Left lobe of liver (tissue), 2 donors: ENCODE data around the gene SYTL3. TPM values are rescaled to one million over a fixed set of nuclear protein-coding genes. Genes with fewer than 3 reads are reported as not detected.
A peak's percentile ranks its signal among the peaks of the same experiment; 100 is the strongest.

ENCODE experiments used
- ATAC-seq: fragments of 200-7000 bp; cut with Tn5 transposase; one replicate; pipeline ENCODE4 v1.9.1; 2020; ENCODE audit warnings: mild to moderate bottlenecking, moderate library complexity
- DNase-seq: peaks from one replicate; pipeline ENCODE4 v3.0.0-alpha.2; 2020; ENCODE audit warnings: low spot score
- total RNA-seq: library from RNA; stranded (reverse); gene quantifications from one replicate; pipeline ENCODE4 v1.2.1, GENCODE V29; 2021
- donor health status: DM: no; HTN: no; CAD: no; lungs with moderate emphysema.
- donor health status: DM: no; HTN: yes; CAD: no.

Gene SYTL3
- total RNA-seq, 1 donor from 2014 or later: 0.43 TPM

DNA sequence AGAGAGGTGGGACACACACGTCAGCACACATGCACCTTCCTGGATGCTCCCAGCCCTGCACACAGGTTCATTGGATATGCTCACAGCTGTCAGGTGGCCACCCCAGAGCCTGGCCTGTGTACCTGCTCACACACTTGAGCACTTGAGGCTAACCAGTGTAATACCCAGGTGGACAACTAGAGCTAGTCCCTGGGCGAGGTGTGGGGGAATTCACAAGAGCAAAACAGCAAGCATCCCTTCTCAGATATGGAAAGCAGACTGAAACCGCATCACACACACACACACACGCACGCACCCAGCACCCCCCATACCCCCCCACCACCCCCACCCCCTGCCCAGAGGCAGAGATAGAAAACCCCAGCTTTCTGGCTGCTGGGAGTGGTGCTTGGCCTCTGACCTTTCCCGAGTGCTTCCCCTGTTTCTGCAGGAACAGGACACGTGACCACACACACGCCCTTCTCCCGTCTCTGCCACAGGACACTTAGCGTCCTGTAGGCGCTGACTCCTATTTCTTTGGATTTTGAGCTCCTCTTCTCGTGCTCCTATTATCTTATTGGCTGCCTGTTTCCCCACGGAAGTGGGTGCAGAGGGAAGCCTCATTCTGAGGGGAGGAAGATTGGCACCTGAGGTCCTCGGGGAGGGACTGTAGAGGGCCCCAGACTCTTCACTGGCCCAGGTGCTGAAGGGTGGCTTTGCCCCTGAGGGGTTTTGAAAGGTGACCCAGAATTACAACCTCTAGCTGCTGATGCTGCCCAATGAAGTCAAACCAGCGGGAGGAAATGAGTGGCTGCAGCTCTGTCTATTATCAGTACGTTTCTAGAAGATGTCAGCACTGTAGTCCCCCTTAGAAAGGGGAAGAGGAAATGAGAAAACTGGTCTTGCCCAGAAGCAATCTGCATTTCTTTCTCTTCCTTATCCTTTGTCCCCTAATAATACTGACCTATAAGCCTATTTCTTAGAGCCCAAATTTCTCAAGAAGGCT is 65.8 kb downstream of the SYTL3 start:
- peak; percentile 47 for ATAC-seq
- no peak for DNase-seq

DNA sequence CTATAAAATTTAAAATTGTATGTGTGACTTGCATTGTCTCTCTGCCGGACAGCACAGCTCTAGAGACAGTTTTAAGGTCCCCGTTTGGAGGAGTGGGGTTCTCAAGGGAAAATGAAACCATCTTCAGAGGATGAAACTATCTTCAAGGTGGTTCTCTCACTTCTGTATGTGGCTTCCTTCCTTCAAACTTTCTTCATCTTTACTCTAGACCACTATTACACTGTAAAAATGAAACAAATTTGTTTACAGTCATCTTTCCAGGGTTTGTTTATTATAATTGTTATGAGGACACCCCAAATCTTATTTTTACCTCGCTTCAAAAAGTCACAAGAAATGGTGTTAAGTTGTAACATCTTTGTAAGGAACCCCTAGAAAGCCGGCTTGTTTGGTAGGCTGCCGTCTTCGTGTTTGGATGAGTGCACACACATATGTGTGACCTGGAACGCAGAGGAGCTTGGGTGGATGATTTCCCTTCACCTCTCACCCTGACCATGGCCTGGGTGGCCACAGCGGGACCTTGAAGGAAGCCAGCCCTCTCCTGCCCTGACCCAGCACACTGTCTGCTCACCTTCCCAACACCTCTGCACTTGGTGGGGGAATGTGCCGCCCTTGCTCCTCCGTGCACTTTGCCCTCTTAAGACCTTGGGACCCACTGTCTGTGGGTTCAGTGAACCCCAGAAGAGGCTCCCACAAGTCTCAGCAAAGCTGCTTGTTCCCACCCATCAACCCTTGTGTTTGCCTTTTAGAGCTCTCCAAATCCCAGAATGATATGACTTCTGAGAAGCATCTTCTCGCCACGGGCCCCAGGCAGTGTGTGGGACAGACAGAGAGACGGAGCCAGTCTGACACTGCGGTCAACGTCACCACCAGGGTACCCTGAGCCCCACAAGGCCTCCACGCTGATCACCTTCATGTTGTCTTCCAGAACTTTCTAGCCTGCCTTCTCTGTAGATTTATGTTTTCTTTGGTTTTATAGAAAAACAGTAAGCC is 67.8 kb downstream of the SYTL3 start:
- DNase-seq (no peak), ATAC-seq (no peak)

DNA sequence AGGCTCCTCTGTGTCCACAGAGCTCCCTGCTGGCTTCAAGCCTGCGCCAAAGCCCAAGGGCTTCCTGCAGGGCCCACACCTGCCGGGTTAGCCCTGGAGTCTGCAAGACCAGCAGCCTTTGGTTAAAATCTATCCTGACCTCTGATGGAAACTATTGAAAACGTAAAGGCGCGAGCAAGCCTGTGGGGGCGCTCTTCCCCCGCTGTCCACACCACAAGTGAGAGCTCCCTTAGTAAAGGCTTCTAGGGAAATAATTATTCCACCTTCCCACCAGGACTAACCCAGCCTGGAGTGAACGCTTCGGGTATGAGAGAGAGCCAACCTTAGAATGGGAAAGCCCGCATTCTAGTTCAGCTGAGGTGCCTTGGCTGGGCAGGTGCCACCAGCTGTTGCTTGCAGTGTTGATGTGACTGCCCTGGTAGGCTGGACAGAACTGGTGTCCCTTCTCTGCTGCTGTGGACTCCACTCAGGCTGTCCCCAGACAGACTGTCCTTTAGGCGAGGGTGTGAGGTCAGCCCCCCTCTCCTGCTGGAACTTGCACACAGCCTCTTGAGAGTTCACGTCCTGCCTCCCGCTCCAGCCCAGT is 68.7 kb downstream of the SYTL3 start:
- peak; percentile 78 for ATAC-seq
- DNase-seq: no peak

DNA sequence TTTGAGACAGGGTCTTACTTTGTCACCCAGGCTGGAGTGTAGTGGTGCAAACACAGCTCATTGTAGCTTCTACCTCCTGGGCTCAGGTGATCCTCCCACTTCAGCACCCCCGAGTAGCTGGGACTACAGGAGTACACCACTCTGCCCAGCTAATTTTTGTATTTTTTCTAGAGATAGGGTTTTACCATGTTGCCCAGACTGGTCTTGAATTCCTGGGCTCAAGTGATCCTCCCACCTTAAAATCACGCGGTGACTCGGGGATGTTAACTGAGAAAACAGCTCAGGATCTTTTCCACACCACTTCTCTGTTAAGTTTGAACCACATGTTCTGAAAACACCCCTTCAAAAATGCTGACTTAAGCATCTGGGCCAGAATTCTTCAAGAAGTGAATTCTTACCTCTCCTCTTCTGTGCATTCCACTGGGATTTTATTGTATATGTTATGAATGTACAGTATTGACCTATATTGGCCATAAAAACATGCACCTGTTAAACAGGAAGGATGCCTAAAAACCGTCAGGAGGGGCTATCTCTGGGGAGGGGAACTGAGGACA is 72.4 kb downstream of the SYTL3 start:
- DNase-seq: no peak
- no peak for ATAC-seq

DNA sequence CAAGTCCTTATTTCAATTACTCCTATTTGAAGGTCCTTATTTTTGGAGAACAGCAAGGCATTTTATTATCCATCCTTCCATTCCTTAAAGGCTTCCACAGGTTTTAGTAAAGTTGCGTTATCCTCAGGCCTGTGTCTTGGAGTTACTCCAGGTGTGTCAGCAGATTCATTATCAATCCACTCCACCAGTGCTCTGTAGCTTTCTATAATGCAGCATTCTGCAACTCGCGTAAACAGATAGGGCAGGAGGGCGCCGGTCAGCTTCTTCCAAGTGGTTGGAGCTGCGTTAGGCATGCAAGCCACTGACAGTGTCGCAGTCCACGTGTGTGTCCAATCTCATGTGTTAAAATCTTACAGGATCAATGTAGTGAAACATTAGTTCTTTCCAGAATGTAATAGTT is 75.8 kb downstream of the SYTL3 start:
- DNase-seq (no peak), ATAC-seq (no peak)

DNA sequence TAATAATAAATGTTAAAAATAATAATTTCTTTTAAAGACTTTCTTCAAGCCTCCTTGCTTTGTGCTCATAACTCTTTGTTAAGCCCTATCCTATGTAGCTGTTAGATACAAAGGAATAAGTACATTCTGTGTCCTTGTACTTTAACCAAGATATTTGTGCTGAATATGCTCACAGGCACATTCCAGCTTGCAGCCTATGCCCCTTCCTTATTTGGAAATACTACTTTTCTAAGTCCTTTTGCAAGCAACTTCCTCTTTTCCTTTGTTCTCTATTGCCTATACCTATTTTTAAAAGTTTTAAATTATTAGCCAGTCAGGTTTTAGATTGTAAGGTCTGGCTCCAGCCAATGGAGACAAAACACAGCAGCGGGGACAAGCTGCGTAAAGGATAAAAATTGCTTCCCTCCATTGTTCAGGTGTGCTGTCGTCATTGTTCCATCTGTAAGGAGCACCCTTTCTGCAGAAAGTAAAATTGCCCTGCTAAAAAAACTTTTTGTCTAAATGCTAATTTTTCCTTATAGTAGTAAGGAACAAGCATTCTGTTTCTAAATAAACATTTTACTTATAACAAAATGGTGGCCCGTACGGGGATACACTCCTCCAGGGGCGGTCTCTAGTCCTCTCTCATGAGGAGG is 80.2 kb downstream of the SYTL3 start:
- ATAC-seq (no peak), DNase-seq (no peak)

GRCh38 chr6:158730541-158730907 is 80.7 kb downstream of the SYTL3 start:
- DNase-seq: no peak
- ATAC-seq: no peak

DNA sequence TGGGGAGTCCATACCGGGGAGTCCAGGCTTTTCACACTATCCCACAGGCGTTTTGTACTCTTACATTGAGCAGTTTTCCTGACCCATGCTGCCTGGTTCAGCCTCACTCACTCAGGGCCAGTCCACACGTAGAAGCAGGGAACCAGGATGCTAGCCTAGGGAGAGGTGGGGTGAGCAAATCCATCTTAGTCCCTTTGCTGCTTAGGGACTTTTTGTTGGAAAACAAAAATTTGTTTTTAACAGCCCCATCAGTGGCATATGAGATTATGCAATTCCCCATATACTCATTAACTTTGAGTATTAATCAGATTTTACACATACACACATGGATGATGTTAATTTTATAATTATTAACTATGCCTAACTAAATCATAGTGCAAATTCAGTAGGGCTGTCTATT is 85.2 kb downstream of the SYTL3 start:
- DNase-seq (no peak), ATAC-seq (no peak)

DNA sequence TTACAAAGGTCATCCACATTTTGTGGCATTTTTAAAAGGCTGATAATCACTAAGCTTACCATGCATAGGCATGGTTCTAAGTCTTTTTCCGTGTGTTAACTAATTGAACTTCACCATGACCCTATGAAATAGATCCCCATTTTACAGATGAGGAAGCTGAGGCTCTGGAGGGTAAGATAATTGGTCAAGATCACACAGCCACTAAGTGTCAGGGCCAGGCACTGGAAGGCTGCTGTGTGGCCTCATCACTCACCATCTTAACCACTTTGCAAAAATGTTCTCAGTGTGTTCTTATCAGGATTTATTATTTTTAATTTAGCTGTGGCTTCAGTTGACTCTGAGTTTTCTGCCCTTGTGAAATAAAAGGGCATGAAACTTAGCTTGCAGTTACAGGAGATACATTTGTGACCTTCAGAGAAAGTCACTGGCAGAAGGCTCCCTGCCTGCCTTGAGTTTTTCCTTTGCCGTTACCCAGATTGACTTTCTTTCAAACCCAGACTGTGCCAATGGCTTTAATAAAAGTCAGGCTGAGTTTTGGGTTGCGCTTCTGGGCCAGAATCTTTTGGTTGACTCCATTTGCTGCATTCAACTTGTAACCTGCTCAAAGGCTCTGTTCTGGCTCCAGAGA is 87.3 kb downstream of the SYTL3 start:
- no peak for DNase-seq
- no peak for ATAC-seq

DNA sequence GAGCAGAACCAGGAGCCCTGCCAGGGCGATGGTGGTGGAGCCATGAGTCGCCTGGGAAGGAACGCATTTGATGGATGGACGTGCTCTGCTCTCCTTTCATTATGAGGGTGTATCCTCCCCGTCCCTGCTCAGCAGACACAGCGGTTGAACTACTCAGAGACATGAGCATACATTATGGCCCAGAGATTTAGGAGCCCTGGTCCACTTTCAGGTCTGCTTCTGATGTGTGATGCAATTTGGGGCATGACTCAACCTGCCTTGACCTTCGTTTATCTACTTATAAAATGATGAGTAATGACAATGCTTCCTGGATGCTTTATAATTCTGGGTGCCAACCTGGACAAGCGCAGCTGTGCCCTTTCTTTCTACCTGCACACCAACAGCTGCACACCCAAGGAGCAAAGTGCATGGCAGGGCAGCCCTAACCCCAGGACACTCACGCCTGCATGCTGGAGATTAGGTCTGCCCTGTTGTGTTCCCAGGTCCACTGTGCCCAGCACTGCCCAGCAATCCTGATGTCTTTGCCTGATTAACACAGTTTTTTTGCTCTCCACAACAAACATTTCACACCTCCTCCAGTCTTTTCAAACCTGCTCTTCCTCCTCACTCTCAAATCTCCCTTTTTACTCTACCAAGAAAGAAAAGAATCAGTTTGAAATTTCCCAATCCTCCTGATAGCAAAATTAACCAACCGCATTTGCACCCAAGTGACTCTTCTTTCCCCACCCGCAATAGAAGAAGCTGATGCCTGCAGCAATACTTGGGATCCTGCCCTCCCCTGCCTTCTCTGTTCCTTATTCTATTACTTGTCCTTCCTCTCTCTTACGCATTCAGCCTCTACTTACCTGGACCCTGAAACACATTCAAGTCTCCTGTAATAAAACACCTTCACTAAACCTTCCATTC is 88.1 kb downstream of the SYTL3 start:
- DNase-seq: peak; percentile 58
- ATAC-seq: peak; percentile 98

- ATAC-seq: no peak
- DNase-seq: no peak
These were observed 89.8 kb downstream of the SYTL3 start for GRCh38 chr6:158739673-158740072.

- no peak for DNase-seq
- ATAC-seq: no peak
These were observed 93.3 kb downstream of the SYTL3 start for GRCh38 chr6:158743033-158743651.

GRCh38 chr6:158744986-158745430 is 95.2 kb downstream of the SYTL3 start:
- DNase-seq (no peak), ATAC-seq (no peak)

- DNase-seq: no peak
These were observed 101.4 kb downstream of the SYTL3 start for GRCh38 chr6:158751224-158751623.

GRCh38 chr6:158751921-158752320 is 102.1 kb downstream of the SYTL3 start:
- DNase-seq (no peak), ATAC-seq (peak; percentile 71)

More at GRCh38 chr6:158751224-158751623, 101.4 kb downstream of the SYTL3 start:
- ATAC-seq: no peak

DNA sequence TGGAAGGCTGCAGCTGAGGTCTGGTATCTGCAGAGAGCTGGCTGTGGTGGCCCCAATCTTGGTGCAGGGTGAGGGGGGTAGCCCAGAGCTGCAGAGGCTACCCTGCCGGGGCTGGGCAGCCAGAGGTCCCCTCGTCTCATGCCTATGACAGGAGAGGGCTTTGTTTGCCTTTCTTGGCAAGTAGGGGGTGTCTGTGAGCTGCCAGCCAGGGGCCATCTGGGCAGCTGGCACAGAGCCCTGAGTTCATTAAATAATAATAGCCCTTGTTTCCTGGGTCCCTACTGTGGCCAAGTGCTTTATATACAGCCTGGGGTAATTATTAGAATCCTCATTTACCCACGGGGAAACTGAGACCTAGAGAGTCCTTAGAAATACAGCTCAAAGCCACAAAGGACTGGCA is 102.8 kb downstream of the SYTL3 start:
- ATAC-seq (peak; percentile 37), DNase-seq (no peak)

- no peak for ATAC-seq
- DNase-seq: no peak
These were observed 104.0 kb downstream of the SYTL3 start for GRCh38 chr6:158753811-158754210.

DNA sequence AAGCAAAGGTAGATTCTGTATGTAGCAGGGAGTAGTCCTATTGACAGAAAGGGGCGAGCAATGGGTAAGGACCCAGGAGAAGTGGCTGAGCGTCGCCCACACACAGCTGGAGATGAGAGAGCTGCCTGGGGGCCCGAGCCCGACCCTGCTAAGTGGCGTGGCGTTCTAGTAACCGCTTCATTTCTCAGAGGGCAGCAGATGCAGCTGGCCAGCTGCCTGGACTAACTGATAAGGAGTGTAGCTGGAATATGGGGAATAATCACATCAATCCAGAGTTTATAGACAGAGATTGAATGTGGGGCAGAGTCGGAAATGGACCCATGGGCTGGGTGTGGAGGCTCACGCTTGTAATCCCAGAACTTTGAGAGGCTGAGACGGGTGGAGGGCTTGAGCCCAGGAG is 104.9 kb downstream of the SYTL3 start:
- no peak for ATAC-seq
- no peak for DNase-seq
